ENCODE data around the gene KLHL25. TPM values are rescaled to one million over a fixed set of nuclear protein-coding genes. Genes with fewer than 3 reads are reported as not detected.

Gene KLHL25
- polyA plus RNA-seq, 2 of the 4 experiments (the other 2 are of a cell fraction): 3.2 to 6.1 TPM

- Histone ChIP-seq H3K4me2 (no peak overlapping the region), H3K9me3 (no peaks in the 10 kb centered on the region), H3K4me1 (no peaks in the 10 kb centered on the region), H3K27ac (no peak overlapping the region), H3K4me3 (no peak overlapping the region)
- no peak for ATAC-seq
- DNase-seq (ENCODE audit: low read depth in 1 of 2, low spot score in 1 of 2): no peak
- FAIRE-seq: peak; percentile 86
- ChIA-PET POLR2A (no interaction called here), CTCF (interaction anchor here (1.8 to 2.0 kb wide), 2 partner anchors 18 to 25 kb away, joined by 5 to 8 read pairs; no protein-coding TSS in a partner anchor)
- TF ChIP-seq MAX (IDR thresholded peaks at IDR 0.05) (no peak), MYC (IDR thresholded peaks at IDR 0.05; ENCODE audit: borderline replicate concordance, low read length) (no peak), KDM1A (IDR thresholded peaks at IDR 0.05; ENCODE audit: low read depth) (no peak), TP53 (CRISPR knock-in tag; IDR thresholded peaks at IDR 0.05) (no peak), CTCF (IDR thresholded peaks at IDR 0.05) (no peak), TFCP2L1 (CRISPR knock-in tag; IDR thresholded peaks at IDR 0.05) (no peak), HOXA7 (CRISPR knock-in tag; IDR thresholded peaks at IDR 0.05) (no peak), NPAS2 (CRISPR knock-in tag; IDR thresholded peaks at IDR 0.05; ENCODE audit: borderline replicate concordance) (no peak), CHD4 (IDR thresholded peaks at IDR 0.05; ENCODE audit: borderline replicate concordance) (no peak), ZC3H11A (IDR thresholded peaks at IDR 0.05) (no peak), NR3C1 (IDR thresholded peaks at IDR 0.05) (no peak), NFE2L2 (conservative IDR thresholded peaks at IDR 0.05; ENCODE audit: low read length) (no peak), RAD21 (conservative IDR thresholded peaks at IDR 0.05 in 1 of 2, IDR thresholded peaks at IDR 0.05 in 1 of 2) (no peak), POLR2AphosphoS2 (conservative IDR thresholded peaks at IDR 0.05; ENCODE audit: low read length) (no peak), FOSL2 (IDR thresholded peaks at IDR 0.05) (no peak), FOSL2 (CRISPR knock-in tag; IDR thresholded peaks at IDR 0.05) (no peak), RFX5 (IDR thresholded peaks at IDR 0.05) (no peak)
Observed at GRCh38 chr15:85813234-85813633, 18.5 kb upstream of the KLHL25 start.

- no peak overlapping the region for H3K27ac ChIP-seq
- WGBS (ENCODE audit: missing lambda C conversion rate): 60% methylated on average over 3 of the region's 3 CpGs
- H3K4me3 ChIP-seq: no peak overlapping the region
- no peak for ATAC-seq
- H3K4me1 ChIP-seq: no peaks in the 10 kb centered on the region
- H3K4me2 ChIP-seq: peak overlapping the region; percentile 41; the same call in 2 of the 3 replicates
- no peak for FAIRE-seq
- H3K9me3 ChIP-seq: no peaks in the 10 kb centered on the region
- DNase-seq (ENCODE audit: low read depth in 1 of 2, low spot score in 1 of 2): no peak
- CTCF ChIA-PET: interaction anchor here (0.6 to 1.7 kb wide), 4 partner anchors 9 to 112 kb away, joined by 4 to 6 read pairs (median 4); no protein-coding TSS in a partner anchor
- no peak for TF ChIP-seq MAZ (IDR thresholded peaks at IDR 0.05; ENCODE audit: borderline replicate concordance, low read depth, low read length)
- TF ChIP-seq CTCF (IDR thresholded peaks at IDR 0.05): no peak
- TF ChIP-seq EHMT2 (IDR thresholded peaks at IDR 0.05; ENCODE audit: low read depth): no peak
- TF ChIP-seq RNF2 (IDR thresholded peaks at IDR 0.05; ENCODE audit: borderline replicate concordance, low read depth): no peak
- TF ChIP-seq BHLHE40 (IDR thresholded peaks at IDR 0.05; ENCODE audit: low read depth, low read length): no peak
- no peak for TF ChIP-seq EP300 (IDR thresholded peaks at IDR 0.05)
- no peak for TF ChIP-seq GATA3 (IDR thresholded peaks at IDR 0.05; ENCODE audit: borderline replicate concordance)
- TF ChIP-seq NR3C1 (IDR thresholded peaks at IDR 0.05): no peak
- no peak for TF ChIP-seq TP53 (CRISPR knock-in tag; IDR thresholded peaks at IDR 0.05)
- TF ChIP-seq HOXB5 (CRISPR knock-in tag; IDR thresholded peaks at IDR 0.05): no peak
- no peak for TF ChIP-seq MAX (IDR thresholded peaks at IDR 0.05)
- no peak for TF ChIP-seq RCOR1 (IDR thresholded peaks at IDR 0.05; ENCODE audit: low read depth, low read length)
- POLR2A ChIA-PET: no interaction called here
Observed at GRCh38 chr15:85810075-85810474, 15.3 kb upstream of the KLHL25 start.

All from A549 (cell line).